DMS79 (cell line): ENCODE data around the gene PDAP1.
A peak's percentile ranks its signal among the peaks of the same experiment; 100 is the strongest.
"Not testable (repeated sequence)": the region's sequence is repeated elsewhere in the genome, so short reads cannot be mapped to it uniquely, and the experiment has no call there.

ENCODE experiments used
- DNase-seq: peaks from one replicate; lab custom pipeline; 2025; lab: John Stamatoyannopoulos, UW

Gene PDAP1

DNA sequence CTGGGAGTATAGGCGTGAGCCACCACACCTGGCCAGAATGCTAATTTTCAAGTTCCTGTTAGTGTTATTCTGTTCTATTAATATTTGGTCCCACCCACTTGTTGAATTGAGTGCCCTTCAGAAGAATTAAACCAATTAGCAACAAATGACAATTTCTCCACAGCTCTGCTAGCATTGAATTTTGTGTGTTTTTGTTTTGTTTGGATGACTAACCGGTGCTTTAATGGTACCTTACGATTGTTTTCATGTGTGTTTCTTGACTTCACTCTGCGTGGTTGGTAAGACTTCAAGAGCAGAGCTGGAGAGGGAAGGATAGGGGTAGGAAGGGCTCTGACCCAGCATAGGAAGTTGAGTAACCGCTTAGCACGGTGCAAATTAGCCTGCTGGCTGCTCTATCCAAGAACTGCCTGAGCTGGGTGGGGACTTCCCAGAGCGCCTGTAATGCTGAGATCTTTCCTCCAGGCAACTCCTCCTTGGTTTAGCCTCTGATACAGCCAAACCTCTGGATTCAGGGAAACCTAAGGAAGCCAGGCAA, 29.3 kb downstream of the PDAP1 start:
- no peak for DNase-seq

DNA sequence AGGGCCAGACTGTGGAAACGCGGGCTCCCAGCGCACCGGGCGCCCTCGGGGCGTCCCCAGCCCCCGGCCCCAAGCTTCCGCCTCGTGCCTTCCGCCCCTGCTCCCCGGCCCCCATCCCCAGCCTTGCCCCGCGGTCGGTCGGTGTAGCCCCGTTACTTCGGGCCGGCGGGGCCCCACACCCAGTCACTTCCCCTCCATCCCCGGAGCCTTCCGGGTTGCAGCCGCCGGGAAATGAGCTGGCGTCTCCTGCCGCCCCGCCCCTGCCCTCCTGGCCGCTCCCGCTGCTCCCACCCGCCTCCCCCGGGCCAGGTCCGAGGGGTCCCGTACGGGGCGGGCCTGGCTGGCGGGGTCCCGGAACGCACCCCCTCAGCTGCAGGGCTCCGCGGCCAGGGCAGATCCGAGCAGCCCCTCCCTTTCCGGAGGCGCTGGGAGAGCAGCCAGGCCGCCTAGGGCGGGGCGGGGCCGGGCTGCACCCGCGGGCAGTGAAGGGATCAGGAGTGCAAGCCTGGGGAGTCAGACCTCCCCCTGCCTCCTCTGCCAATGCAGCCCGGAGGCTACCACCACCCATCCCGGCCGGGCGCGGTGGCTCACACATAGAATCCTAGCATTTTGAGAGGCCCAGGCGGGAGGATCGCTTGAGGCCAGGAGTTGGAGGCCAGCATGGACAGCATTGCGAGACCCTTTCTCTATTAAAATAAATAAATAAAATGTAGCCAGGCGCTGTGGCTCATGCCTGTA, 33.2 kb downstream of the PDAP1 start:
- DNase-seq, result no peak

DNA sequence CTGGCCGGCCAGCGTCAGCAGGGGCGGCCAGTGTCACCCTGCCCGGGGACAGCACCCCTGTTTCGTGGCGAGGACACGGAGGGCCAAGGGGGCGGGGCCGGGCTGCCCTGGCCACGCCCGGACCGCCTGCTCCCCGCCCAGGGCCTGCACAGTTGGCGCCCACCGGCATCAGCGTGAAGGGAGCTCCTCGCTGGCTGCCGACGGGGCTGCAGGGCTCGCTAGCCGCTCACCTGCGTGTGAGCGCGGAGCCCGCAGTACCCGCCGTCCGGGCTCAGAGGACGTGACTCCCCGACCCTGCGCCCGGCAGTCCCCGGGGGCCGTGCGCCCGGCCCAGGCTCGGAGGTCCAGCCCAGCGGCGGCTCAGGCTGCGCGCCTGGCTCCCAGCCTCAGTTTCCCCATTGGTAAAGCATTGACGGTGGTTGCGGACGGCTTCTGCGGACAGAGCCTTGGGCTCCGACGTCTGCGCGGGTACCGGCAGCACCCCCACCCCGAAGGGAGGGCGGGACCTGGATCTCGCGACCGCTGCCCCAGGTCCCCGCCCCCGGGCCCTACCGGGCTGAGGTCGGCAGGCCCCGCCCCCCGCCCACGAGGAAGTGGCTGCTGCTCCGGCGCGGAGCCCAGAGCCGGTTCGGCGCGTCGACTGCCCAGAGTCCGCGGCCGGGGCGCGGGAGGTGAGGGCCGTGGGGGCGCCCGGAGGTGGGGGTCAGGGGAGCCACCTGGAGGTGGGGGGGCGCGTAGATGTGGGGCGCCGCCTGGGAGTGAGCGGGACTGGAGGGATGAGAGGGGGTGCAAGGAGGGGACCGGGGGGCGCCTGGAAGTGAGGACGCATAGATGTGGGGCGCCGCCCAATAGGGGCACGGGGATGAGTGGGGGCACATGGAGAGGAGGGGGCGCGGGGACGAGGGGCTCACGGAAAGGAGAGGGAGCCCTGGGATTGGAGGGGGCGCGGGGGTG, 34.0 kb downstream of the PDAP1 start, which contains the start of gene ARPC1B:
Gene ARPC1B, plus strand, starts transcription at position 620 of the 954 bp plus-strand sequence. CDS start 10,985 bp downstream, outside the sequence.
- peak; percentile 26 for DNase-seq

DNA sequence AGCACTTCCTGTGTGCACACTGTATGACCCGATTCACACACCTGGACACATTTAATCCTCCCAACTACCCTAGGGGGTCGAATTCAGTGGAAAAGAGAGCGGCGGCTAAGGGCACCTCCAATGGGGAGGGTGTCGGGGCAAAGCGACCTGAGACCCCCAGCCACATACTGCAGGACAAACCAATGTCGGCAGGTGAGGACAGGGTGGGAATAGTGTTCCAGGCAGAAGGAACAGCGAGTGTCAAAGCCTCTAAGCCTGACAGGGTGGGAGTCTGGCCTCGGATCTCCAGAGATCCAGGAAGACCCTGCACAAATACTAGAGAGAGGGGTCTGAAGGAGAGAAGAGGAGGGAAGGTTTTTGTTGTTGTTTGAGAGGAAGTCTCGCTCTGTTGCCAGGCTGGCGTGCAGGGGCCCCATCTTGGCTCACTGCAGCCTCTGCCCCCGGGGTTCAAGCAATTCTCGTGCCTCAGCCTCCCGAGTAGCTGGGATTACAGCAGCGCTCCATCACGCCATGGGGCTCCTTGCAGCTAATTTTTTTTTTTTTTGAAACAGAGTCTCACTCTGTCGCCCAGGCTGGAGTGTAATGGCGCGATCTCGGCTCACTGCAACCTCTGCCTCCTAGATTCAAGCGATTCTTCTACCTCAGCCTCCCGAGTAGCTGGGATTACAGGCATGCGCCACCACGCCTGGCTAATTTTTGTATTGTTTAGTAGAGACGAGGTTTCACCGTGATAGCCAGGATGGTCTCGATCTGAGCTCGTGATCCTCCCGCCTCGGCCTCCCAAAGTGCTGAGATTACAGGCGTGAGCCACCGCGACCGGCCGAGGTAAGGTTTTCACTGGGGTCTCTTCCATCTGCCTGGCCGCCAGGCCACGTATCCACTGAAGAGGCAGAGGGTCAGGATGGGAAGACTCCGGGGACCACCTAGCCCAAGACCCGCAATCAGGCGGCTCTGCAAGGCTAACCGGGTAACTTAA, 35.0 kb downstream of the PDAP1 start:
- no peak for DNase-seq

DNA sequence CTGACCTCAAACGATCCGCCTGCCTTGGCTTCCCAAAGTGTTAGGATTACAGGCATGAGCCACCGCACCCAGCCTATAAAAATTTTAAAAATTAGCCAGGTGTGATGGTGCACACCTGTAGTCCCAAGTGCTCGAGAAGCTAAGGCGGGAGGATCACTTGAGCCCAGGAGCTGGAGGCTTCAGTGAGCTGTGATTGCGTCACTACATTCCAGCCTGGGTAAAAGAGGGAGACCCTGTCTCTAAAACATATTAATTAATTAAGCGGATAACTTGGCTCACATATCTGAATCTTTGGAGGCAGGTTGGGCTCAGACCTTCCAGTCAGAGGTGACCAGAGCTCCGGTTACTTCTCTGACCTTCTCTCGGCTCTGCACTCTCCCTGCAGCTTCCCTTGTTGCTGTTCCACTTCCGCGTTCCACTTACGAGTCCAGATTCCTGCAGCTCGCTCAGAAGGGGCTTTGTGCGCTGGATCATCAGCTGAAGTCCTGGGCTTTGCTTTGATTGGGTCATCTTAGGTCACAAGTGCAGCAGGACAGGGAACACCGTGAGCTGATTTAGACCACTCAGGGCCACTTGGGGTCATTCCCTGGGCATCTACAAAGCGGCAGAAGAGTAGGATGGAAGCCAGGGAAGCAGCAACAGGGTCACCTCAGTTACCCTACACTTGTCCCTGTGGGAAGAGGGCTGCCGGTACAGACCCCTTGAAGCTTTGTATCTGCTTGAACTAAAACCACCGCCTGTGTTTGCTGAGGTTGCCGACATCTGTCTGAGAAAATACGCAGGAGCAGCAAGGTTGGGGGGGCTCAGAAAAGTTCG, 35.9 kb downstream of the PDAP1 start:
- peak; percentile 51 for DNase-seq

DNA sequence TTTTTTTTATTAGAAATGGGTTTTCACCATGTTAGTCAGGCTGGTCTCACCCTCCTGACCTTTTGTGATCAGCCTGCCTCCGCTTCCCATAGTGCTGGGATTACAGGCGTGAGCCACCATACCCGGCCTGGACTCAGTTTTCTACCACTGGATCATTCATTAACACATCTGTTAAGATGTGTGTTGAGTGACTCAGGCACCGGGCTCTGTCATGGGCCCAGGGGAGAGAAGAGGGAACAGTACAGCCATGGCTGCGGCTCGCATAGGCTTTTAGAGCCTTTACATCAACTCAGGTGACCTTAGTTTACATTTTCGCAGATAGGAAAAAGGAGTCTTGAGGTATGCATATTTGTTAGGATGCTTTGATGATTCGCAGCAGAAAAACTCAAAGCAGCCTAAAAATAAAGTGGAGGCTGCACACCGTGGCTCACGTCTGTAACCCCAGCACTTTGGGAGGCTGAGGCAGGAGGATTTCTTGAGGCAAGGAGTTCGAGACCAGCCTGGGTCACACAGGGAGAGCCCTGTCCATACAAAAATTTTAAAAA, 36.9 kb downstream of the PDAP1 start:
- no peak for DNase-seq

DNA sequence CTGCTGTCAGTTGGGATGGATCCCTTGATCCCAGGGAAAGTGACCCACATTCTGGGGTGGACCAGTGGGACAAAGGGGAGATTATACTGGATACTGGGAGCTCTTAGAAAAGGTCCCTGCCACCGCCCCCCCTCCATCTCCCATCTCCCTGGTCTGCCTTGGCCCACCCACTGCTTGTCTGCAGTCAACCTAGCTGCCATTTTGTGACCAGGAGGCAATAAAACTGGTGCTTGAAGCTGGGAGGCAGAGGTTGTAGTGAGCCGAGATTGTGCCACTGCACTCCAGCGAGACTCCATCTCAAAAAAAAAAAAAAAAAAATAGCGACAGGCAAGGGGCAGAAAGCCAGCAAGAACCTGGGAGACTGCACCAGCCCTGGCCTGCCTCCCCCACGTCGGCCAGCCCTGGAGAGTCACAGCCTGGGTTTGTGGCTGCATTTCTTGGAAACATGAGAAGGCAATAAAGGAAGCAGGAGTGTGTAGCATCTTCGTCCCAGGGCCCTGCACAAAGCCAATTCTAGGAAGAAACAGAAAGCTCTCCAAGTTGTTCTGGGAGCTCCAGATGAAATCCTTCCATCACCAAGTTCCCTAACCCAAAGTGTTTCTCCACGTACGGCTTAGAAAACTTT, 38.5 kb downstream of the PDAP1 start:
- no peak for DNase-seq

DNA sequence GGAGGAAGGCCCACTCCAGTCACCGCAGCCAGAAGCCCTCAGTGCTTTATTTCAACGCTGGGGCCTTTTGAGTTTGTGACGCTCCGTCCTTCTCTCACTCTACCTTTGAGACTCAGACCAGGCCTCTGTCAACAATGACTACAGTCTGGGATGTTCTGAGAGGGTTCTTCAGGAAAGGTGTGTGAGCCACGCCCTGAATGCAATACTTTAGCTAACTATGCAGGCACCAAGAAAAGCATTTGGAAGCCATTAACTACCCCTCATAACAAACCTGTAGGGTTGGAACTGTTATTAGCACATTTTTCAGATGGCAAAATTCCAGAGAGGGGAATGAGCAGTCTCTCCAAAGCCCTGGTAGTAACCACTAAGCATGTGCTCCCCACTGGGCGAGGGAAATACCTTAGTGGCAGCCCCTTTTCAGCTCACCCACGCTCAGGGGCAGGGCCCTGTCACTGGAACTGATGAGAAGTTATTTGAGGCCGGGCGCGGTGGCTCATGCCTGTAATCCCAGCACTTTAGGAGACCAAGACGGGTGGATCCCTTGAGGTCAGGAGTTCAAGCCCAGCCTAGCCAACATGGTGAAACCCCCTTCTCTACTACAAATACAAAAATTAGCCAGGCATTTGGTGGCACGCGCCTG, 39.5 kb downstream of the PDAP1 start:
- DNase-seq, result peak; percentile 21

DNA sequence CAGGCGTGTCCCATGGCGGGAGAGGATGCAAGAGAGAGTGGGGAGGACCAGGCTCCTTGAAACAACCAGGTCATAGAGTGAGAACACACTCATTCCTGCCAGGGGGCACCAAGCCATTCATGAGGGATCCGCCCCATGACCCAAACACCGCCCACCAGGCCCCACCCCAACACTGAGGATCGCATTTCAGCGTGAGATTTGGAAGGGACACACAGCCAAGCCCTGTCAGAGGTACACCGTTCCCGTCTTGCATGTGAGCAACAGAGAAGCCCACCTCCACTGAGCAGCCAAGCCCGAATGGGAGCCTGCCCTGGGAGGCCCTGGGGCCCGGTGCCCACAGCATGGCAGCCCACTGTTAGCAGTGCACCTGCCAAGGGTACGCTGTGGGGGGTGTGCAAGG, 41.8 kb downstream of the PDAP1 start:
- no peak for DNase-seq

DNA sequence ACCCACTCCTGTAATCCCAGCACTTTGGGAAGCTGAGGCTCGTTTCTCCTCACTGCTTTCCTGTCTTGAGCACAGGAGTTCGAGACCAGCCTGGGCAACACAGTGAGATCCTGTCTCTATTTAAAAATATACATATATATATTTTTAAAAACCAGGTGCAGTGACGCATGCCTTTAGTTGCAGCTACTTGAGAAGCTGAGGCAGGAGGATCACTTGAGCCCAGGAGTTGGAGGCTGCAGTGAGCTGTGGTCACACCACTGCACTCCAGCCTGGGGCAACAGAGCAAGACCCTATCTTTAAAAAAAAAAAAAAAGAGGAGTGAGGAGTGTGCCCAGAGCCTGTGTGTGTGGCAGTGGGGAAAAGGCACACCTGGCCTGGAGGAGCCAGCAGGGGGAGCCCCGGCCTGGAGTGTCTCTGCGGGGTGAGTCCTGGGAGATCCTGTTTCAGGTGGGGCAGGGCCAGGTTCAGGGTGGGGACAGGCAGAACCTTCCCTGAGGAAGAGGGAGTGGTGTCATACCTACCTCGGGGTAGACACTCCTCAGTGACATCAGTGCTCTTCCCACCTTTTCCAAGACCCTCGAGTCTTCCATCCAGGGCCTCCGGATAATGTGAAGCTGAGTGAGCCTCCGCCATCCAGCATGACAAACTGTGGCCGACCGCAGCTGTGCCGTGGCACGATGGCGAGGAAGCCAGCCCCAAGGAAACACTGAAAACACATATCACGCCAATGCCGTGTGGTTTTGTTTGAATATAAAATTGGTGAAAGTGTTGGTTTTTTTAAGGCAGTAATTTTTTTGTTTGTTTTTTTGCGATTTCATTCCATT, 42.9 kb downstream of the PDAP1 start:
- DNase-seq, result no peak

DNA sequence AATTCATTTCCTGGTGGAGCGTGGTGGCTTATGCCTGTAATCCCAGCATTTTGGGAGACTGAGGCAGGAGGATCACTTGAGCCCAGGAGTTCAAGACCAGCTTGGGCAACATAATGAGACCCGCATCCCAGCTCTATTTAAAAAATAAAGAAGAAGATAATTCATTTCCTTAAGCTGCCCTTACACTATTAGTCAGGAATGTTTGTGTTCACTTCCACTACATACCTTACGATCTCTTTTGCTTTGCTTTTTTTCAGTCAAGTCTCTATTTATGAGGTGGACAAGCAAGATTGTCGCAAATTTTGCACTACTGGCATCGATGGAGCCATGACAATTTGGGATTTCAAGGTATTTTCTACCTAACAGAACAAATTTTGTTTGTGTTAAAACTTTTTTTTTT, 45.1 kb downstream of the PDAP1 start:
- no peak for DNase-seq

DNA sequence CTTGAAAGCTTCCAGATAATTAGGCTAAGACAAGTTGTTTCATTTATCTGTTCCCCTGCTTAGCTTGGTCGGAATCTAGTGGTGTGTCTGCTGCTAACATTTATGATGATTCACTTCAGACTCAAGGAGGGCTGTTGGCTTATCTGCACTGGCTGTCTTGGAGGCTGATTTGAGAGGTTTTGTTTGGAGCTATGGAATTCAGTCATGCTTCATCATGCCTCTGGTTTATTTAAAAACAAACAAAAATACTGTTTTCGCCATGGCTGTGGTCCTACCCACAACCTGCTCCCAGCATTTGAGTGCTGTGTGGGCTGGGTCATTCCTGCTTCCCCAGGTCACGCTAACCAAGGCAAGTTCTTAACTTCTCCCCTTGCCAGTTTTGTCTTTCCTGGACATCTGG, 45.6 kb downstream of the PDAP1 start:
- no peak for DNase-seq

DNA sequence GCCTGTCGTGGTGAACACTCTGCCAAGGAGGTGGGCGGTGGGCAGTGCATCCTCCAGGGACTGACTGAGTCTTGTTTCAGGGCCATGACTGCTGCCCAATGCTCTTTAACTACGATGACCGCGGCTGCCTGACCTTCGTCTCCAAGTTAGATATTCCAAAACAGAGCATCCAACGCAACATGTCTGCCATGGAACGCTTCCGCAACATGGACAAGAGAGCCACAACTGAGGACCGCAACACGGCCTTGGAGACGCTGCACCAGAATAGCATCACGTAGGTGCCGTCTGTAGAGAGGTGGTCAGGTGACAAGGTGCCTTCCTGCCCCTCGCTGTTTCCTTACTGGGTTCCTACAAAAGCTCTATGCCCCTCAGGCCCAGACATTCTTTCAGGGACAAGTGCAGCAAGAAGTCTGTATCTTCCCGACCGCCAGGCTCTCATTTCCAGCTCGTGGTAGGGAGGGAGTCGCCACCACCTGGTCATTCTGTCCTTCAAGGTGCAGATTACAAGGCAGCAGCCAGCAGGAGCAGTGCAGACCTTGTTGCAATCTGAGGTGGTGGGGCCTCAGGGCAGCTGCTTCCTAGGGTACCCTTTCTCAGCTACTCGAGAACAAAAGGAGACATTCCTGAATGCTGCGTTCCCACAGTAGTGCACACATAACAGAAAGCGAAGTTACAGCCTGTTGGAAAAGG, 48.8 kb downstream of the PDAP1 start:
- DNase-seq, result no peak

DNA sequence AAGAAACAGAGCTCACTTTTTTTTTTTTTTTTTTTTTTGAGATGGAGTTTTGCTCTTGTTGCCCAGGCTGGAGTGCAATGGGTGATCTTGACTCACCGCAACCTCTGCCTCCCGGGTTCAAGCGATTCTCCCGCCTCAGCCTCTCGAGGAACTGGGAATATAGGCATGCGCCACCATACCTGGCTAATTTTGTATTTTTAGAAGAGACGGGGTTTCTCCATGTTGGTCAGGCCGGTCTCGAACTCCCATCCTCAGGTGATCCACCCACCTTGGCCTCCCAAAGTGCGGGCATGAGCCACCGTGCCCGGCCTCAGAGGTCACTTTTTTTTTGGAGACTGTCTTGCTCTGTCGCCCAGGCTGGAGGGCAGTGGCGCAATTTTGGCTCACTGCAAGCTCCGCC, 49.9 kb downstream of the PDAP1 start:
- DNase-seq, result not testable (repeated sequence)

DNA sequence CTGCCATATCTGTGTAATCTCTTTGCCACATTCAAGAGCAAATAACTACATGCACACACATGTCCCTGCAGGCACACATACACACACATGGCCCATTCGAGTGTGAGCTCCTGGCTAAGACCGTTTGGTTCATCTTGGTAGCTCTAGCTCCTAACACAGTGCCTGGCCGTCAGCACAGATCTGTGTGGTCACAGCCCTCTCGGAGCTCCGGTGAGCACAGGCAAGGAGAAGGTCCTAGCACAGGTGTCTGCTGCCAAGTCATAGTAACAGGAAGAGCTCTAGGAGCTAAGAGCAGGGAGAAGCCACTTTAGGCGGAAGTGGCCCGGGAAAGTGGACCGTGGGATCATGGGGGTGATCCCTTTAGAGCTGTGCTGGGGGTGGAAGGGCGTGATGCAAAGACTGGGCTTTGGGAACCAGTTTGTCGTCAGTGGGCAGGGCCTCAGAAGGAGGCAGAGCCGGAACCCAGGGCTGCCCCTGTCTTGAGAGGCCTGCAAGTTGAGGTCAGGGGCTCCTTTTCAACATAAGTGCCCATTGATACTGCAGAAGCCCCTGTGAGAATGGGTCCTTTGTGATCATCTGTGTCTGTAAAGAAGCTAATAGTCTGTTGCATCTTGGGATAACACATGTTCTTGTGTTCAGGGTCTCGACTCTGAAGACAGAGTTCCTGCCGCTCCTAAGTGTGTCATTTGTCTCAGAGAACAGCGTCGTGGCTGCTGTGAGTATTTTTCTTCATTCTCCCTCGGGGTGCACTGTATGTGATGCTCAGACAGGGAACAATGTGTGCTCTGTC, 50.5 kb downstream of the PDAP1 start:
- no peak for DNase-seq

DNA sequence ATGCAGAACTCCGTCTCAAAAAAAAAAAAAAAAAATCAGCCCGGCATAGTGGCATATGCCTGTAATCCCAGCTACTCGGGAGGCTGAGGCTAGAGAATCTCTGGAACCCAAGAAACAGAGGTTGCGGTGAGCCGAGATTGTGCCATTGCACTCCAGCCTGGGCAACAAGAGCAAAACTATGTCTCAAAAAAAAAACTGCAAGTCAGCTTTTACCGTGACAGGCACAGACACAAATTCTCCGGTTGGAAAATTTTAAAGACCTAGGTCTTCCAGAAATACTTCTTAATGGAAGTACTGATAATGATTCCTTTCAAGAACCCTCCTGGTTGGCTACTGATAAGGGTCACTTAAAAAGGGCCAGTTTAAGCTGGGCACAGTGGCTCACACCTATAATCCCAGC, 53.3 kb downstream of the PDAP1 start:
- DNase-seq, result no peak

DNA sequence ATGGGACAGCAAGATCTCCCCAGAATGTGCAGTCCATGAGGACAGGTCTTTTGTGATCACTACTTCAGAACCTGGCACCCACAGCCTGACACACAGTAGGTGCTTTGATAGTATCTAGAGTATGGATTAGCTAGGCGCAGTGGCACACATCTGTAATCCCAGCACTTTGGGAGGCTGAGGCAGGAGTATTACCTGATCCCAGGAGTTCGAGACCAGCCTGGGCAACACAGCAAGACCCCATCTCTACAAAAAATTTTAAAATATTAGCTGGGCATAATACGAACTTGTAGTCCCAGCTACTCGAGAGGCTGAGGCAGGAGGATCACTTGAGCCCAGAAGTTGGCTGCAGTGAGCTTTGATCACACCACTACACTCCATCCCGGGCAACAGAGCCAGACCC, 56.1 kb downstream of the PDAP1 start:
- no peak for DNase-seq
